OCI-LY7 (cell line): ENCODE results near the gene MTHFSD.

Experiments used
- CTCF ChIP-seq: fragments of 200-600 bp; sonication (generic); conservative IDR thresholded peaks from 2 replicates; pipeline ENCODE4 v1.5.1; 2014; ENCODE audit warnings: mild to moderate bottlenecking, antibody characterized with exemption, low read length, moderate library complexity, mixed read lengths
- EZH2phosphoT487 ChIP-seq: fragments of 200-600 bp; sonication (generic); IDR thresholded peaks from 2 replicates; pipeline ENCODE4 v1.6.1; 2018; ENCODE audit warnings: low read depth, borderline replicate concordance, mild to moderate bottlenecking, mixed run types, antibody characterized with exemption, low read length, moderate library complexity, mixed read lengths

GRCh38 chr16:86565181-86565631 lies 10.2 kb upstream of the MTHFSD start:
- TF ChIP-seq CTCF (no peak), EZH2phosphoT487 (no peak)
